Keratinocyte (primary cell): ENCODE results near the gene SPATA16. TPM values are rescaled to one million over a fixed set of nuclear protein-coding genes. Genes with fewer than 3 reads are reported as not detected.

Experiments
- DNase-seq: peaks from one replicate; pipeline ENCODE4 v3.0.0-alpha.2; 2011; ENCODE audit warnings: low read depth, missing footprints, low spot score
- FAIRE-seq: peaks from 2 replicates; lab custom pipeline; 2011; peaks lifted over from hg19 to GRCh38; lab: Jason Lieb, UNC
- H2AFZ ChIP-seq: 2 replicates; pipeline ENCODE4 v1.6.0; 2012; ENCODE audit warnings: low read length, control low read depth, inconsistent platforms; ENCODE audit not compliant: control insufficient read depth
- H3K27ac ChIP-seq: 2 replicates; pipeline ENCODE4 v1.5.1; 2011; ENCODE audit warnings: low read length; ENCODE audit not compliant: control insufficient read depth, insufficient read depth
- H3K27me3 ChIP-seq: 3 replicates; pipeline ENCODE4 v1.6.0; 2011; ENCODE audit warnings: low read length; ENCODE audit not compliant: control insufficient read depth, insufficient read depth; ENCODE audit errors: extremely low read depth
- H3K36me3 ChIP-seq, 2 experiments: 2 replicates in 1 of 2; 3 replicates in 1 of 2; pipeline ENCODE4 v1.5.1; 2011; ENCODE audit warnings: low read length in 2 of 2, mild to moderate bottlenecking in 1 of 2; ENCODE audit not compliant: control insufficient read depth in 2 of 2, insufficient read depth in 2 of 2; ENCODE audit errors: extremely low read depth in 1 of 2
- H3K4me1 ChIP-seq: 3 replicates; pipeline ENCODE4 v1.5.1; 2011; ENCODE audit warnings: low read length; ENCODE audit not compliant: control insufficient read depth, insufficient read depth; ENCODE audit errors: extremely low read depth
- H3K4me2 ChIP-seq: 3 replicates; pipeline ENCODE4 v1.6.0; 2011; ENCODE audit warnings: low read depth, low read length; ENCODE audit not compliant: control insufficient read depth, insufficient read depth; ENCODE audit errors: extremely low read depth
- H3K4me3 ChIP-seq, 3 experiments: fragments of 200-600 bp in 1 of 3; sonication (generic) in 1 of 3; 2 replicates in 2 of 3; 3 replicates in 1 of 3; pipeline ENCODE4 v1.5.1; 2011 to 2016; ENCODE audit warnings: low read length in 3 of 3, mild to moderate bottlenecking in 3 of 3, control low read depth in 2 of 3, inconsistent platforms in 1 of 3, low read depth in 1 of 3, mixed read lengths in 1 of 3, mixed run types in 1 of 3, moderate library complexity in 1 of 3; ENCODE audit not compliant: control insufficient read depth in 2 of 3, insufficient read depth in 2 of 3; ENCODE audit errors: extremely low read depth in 1 of 3
- H3K79me2 ChIP-seq: 2 replicates; pipeline ENCODE4 v1.6.0; 2012; ENCODE audit warnings: low read length; ENCODE audit not compliant: control insufficient read depth, insufficient read depth
- H3K9ac ChIP-seq: 3 replicates; pipeline ENCODE4 v1.6.0; 2011; ENCODE audit warnings: low read length; ENCODE audit not compliant: control insufficient read depth, insufficient read depth; ENCODE audit errors: extremely low read depth
- H3K9me1 ChIP-seq: 3 replicates; pipeline ENCODE4 v1.6.0; 2011; ENCODE audit warnings: low read length; ENCODE audit not compliant: control insufficient read depth, insufficient read depth; ENCODE audit errors: extremely low read depth
- H3K9me3 ChIP-seq: 2 replicates; pipeline ENCODE4 v1.5.1; 2012; ENCODE audit warnings: low read depth, low read length; ENCODE audit not compliant: control insufficient read depth
- H4K20me1 ChIP-seq: 3 replicates; pipeline ENCODE4 v1.6.0; 2011; ENCODE audit warnings: low read length; ENCODE audit not compliant: control insufficient read depth, insufficient read depth; ENCODE audit errors: extremely low read depth
- EZH2 ChIP-seq: IDR thresholded peaks from one replicate; pipeline ENCODE4 v1.6.1; 2012; ENCODE audit warnings: inconsistent platforms, mild to moderate bottlenecking, low read length, moderate library complexity
- dilution Hi-C: fragments of 300-500 bp; cut with MboI; formaldehyde crosslinking; loops from one replicate; pipeline ENCODE4 v1.7.0; 2020; ENCODE audit warnings: low sequenced_read_pairs; ENCODE audit not compliant: extremely low pct_ligation_motif_present
- polyA plus RNA-seq, 5 experiments: library from polyadenylated mRNA; depleted of rRNA in 3 of 5; stranded (reverse) in 3 of 5; stranded (forward) in 1 of 5; unstranded in 1 of 5; fragments of >200 nt; gene quantifications; 1 replicate in 1 of 5; 2 replicates in 3 of 5; 3 replicates in 1 of 5; pipeline versions ENCODE4 v1.2.1 to v1.2.3, GENCODE V29; 2011 to 2012; ENCODE audit warnings: missing spikeins in 2 of 5, low read depth in 1 of 5, low replicate concordance in 1 of 5
- TF ChIP-seq, protein P1 (sequence below), 3 experiments: IDR thresholded peaks in 1 of 3; conservative IDR thresholded peaks in 1 of 3; optimal IDR thresholded peaks in 1 of 3; 2 replicates in 2 of 3; 3 replicates in 1 of 3; pipeline versions ENCODE3 to v1.5.1; 2011; ENCODE audit warnings: low read length in 3 of 3, mild to moderate bottlenecking in 3 of 3, moderate library complexity in 2 of 3, control low read depth in 1 of 3, inconsistent platforms in 1 of 3; ENCODE audit not compliant: insufficient read depth in 2 of 3; ENCODE audit errors: extremely low read depth in 1 of 3

SPATA16 gene
- polyA plus RNA-seq, 1 donor (not counting 4 experiments of a cell fraction or from before 2014, with no cell fraction given) = not detected

- DNase-seq = no peak
- no peak overlapping the region for H3K27ac ChIP-seq
Measured at GRCh38 chr3:173096994-173097785, 43.8 kb downstream of the SPATA16 start.

GRCh38 chr3:173096140-173096539 is 44.9 kb downstream of the SPATA16 start:
- Histone ChIP-seq H3K36me3 (no peaks in the 10 kb centered on the region), H3K4me3 (no peak overlapping the region), H4K20me1 (no peaks in the 10 kb centered on the region), H3K9ac (no peak overlapping the region), H3K9me1 (no peaks in the 10 kb centered on the region), H3K4me2 (no peak overlapping the region), H3K27me3 (no peaks in the 10 kb centered on the region), H3K4me1 (no peaks in the 10 kb centered on the region), H3K27ac (no peak overlapping the region), H3K79me2 (no peaks in the 10 kb centered on the region), H2AFZ (no peak overlapping the region), H3K9me3 (no peaks in the 10 kb centered on the region)
- no peak for FAIRE-seq
- DNase-seq = no peak
- dilution Hi-C loops = no loop called here
- TF ChIP-seq, protein P1, sequence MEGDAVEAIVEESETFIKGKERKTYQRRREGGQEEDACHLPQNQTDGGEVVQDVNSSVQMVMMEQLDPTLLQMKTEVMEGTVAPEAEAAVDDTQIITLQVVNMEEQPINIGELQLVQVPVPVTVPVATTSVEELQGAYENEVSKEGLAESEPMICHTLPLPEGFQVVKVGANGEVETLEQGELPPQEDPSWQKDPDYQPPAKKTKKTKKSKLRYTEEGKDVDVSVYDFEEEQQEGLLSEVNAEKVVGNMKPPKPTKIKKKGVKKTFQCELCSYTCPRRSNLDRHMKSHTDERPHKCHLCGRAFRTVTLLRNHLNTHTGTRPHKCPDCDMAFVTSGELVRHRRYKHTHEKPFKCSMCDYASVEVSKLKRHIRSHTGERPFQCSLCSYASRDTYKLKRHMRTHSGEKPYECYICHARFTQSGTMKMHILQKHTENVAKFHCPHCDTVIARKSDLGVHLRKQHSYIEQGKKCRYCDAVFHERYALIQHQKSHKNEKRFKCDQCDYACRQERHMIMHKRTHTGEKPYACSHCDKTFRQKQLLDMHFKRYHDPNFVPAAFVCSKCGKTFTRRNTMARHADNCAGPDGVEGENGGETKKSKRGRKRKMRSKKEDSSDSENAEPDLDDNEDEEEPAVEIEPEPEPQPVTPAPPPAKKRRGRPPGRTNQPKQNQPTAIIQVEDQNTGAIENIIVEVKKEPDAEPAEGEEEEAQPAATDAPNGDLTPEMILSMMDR (optimal IDR thresholded peaks at IDR 0.05 in 1 of 3, IDR thresholded peaks at IDR 0.05 in 1 of 3, conservative IDR thresholded peaks at IDR 0.05 in 1 of 3; ENCODE audit: extremely low read depth in 1 of 3, insufficient read depth in 2 of 3, low read length in 3 of 3) = no peak

More at GRCh38 chr3:173096994-173097785, 43.8 kb downstream of the SPATA16 start:
- H3K9me3 ChIP-seq = no peaks in the 10 kb centered on the region
- no peaks in the 10 kb centered on the region for H3K27me3 ChIP-seq
- TF ChIP-seq EZH2 = no peak
- TF ChIP-seq, protein P1 (optimal IDR thresholded peaks at IDR 0.05 in 1 of 3, IDR thresholded peaks at IDR 0.05 in 1 of 3, conservative IDR thresholded peaks at IDR 0.05 in 1 of 3; ENCODE audit: extremely low read depth in 1 of 3, insufficient read depth in 2 of 3, low read length in 3 of 3) = no peak
- no peak overlapping the region for H3K4me3 ChIP-seq
- H2AFZ ChIP-seq = no peak overlapping the region
- no peaks in the 10 kb centered on the region for H3K4me1 ChIP-seq
- H3K36me3 ChIP-seq = no peaks in the 10 kb centered on the region
- dilution Hi-C loops = no loop called here
- no peak overlapping the region for H3K9ac ChIP-seq
- H3K79me2 ChIP-seq = no peaks in the 10 kb centered on the region
- H4K20me1 ChIP-seq = no peaks in the 10 kb centered on the region
- FAIRE-seq = no peak
- H3K4me2 ChIP-seq = no peak overlapping the region
- H3K9me1 ChIP-seq = no peaks in the 10 kb centered on the region
